Cardiac septum (tissue), 1 donor: Measurements from ENCODE around the gene MCC. TPM values are rescaled to one million over a fixed set of nuclear protein-coding genes. Genes with fewer than 3 reads are reported as not detected.

Source experiments
- DNase-seq: peaks from one replicate; pipeline ENCODE4 v3.0.0-alpha.2; 2020; ENCODE audit warnings: low spot score
- intact Hi-C: fragments of 100-400 bp; cut with DNase I; formaldehyde crosslinking; loops from one replicate; pipeline ENCODE4 v1.14.0; 2022
- total RNA-seq: library from RNA; stranded (reverse); fragmentation: NEBNext Ultra II Directional; extraction: Animal tissue kit (Norgen Biotek cat#: 25700); gene quantifications from one replicate; pipeline ENCODE4 v1.2.1, GENCODE V29; 2021
- donor health status: DM: no; HTN: no; CAD: no.

The MCC gene
- total RNA-seq, 1 donor from 2014 or later: 17.7 TPM

DNA sequence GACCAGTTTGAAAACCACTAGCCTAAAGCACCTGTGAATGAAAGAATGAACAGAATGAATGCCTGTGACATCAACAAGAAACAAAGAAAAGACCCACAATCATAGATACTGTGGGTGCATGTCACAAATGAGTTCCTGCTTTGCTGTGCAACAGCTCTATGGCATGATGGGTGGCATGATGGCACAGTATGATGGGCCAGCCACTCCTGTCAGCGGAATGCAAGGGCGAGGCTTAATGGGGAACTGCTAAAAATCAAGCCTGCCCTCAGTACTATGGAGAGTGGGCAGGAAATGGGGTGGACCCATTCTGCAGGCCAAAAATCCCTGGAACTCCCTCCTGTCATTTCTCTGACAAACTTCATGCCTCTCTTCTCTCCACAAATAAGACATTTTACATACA lies 422.6 kb downstream of the MCC start:
- intact Hi-C loops: no loop called here
- no peak for DNase-seq

DNA sequence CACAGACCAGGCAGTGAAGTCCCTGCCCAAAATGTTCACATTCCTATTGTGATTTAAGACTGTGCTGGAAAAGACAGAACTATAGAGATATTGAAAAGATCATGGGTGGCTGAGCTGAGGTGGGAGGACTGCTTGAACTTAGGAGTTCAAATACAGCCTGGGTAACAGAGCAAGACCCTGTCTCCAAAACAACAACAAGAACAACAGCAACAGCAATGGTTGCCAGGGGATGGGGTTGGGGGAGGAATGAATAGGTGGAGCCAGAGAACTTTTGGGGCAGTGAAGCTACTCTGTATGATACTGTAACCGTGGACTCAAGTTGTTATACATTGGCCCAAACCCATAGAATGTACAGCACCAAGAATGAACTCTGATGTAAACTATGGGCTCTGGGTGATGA lies 423.4 kb downstream of the MCC start:
- intact Hi-C loops: no loop called here

DNA sequence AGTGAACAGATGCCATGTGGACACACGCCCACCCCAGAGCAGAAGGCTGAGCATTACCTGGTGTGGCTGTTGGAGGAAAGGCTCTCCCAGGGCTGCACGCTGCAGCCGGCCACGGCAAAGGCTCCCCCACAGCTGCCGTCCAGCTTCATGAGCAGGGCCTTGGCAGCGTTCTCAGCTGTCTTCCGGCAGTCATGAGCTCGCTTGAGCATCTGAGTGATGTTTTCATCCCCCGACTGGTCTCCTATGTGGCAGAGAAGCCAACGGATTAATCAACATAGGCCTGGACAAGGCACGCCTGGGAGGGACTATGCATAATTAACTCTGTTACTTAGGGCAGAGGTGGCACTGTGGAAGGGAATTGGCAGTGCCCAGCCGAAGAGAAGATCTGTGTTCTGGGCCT lies 424.3 kb downstream of the MCC start:
- intact Hi-C loops: no loop called here

More for the DNA sequence above, 423.4 kb downstream of the MCC start:
- DNase-seq: no peak

DNA sequence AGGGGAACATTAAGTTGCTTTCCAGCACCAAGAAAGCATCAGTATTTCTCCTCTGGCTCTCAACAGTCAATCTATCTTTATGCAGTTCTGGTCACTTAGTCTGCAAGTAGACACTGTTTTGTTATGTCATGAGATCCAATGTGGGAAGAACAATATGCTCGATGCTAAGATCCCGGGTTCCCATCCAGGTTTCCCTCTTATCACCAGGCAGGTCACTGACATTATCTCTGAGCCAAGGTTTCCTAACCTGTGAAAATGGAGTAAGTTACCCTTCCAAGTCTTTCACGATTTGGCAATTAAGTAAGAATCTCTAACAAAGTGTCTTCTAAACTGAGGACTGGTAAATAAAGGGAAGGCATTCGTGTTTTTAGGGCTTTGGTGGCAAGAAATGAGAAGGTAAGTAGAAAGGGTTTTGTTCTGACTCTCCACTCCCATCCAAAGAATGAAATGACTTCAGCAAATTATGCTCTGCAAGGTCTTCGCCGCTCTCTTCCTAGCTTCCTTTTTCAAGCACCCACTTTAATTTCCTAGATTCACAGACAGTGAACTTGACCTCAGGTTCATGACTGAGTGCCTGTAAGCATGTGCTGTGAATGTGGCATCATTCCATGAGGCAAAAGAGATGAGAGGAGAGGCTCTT lies 425.3 kb downstream of the MCC start:
- DNase-seq: no peak
- intact Hi-C loops: no loop called here

More for the DNA sequence above, 424.3 kb downstream of the MCC start:
- DNase-seq: no peak

DNA sequence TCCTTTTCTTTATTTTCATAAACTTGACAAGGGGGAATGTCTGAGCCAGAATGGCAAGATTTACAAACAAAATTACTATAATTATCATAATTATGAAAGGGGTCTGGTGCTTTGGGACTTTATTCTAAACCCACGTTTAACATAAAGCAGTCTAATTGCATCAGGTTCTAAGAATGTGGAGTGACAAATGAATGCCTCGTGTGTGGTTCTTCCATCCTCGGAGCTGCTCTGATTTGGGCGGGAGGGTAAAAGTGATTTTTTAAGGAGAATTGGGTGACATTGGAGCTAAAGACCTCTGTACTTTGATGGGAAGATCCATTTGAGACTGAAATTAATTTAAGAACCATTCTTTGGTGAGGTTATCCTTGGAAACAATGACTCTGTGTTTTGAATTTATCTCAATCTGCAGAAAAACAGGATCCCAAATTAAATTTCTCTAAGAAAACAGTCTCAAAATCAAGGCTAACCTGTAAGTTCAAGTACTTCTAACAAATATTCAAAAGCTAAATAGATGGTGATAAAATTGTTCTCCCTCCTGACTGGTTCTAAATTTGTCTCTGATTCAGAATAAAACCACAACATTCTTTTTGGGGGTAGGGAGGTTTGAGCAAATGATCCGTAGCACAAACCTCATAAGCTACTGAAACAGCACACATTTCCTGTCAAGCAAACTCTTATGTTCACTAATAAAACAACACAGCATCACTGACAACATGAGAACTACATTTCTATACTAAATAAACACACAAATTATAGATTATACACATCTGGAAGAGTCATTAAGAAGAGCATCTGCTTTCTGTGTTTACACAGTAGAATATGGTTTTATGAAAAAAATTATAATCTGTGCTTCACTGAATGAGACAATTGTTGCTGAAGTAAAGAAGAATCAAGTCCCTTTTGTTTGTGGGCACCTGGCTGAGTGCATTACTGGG lies 426.1 kb downstream of the MCC start:
- intact Hi-C loops: no loop called here
- DNase-seq: no peak

DNA sequence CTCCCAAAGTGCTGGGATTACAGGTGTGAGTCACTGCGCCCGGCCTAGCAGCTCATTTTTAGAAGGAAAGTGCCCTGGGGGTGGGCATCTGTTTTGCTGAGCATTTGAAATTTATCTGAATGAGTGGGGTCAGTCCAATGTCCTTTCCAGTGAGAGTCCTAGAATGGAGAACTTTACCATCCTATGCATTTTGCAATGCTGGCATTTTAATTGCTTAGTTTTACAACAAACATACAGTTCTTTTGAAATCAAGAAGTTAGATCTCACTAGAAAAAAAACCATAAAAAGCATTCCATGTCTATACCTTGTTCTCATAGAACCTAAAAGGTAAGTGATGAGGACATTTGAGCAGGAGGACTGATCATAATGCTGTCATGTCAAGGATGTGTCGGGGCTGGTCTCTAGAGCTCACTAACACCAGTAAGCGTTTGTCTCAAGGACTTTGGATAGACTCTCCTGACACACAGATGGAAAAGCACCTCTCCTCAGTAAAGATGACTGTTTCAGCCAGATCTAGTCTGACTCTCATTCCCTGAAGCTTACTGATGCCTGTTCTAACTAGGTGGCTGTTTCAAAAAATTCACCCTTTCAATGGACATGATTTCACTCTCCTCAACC lies 427.7 kb downstream of the MCC start:
- DNase-seq: no peak
- intact Hi-C loops: no loop called here

DNA sequence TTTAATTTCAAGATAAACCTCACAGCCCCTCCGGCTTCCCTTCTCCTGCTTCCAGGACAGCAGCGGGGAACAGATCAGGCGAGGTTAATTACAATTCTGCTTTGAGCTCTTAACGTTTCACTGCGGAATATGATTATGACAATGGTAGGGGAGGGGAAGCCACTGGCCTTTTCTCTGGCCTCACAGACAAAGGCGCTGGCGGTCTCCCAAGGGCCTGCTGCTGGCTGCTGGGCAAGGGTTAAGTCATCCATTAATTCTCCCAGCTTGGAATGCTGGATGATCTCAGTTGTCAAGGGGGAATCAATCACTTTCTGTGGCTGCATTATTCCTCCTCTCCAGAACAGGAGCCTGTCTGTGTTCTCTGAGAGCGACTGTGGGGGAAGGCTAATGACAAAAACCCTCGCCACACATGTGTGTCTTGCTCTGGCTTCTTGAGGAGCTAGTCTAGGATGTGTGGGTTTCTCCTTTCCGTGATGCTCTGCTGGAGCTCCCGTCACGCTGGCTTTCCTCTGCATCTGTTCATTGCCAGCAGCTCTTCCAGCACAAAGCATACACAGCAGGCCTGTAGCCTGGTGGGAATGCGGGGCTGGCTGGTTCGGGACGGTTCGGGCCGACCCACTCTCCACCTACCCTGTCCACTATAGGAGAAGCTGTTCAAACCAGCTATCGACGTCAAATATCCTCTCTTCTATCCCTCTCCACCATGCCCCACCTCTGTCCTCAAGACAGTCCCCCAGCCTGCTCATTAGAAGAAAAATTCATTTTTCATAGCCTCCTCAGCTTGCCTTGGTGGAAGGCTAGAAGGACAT lies 428.8 kb downstream of the MCC start:
- no peak for DNase-seq
- intact Hi-C loops: no loop called here

DNA sequence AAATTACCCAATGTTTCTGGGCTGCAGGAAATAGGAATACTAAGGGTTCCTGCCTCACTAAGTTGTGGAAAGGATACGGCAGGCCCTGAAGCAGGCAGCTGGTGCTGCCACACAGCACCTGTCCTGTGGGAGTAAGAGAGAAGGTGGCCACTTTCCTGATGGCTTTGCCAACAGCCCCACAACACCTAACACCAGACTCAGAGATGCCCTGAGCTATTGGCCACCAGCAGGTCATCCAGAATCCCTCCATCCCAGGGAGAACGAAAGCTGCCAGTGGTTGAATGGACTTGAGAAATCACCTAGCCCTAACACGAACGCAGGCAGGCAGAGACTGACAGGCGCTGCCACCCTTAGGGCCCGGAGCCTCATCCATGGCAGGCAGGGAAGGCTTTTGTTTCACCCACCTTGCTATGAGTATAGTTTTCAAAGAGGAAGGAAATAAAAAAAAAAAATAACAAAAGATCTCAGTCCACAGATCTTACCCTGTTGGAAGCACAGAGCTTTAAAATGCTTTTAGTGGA lies 429.5 kb downstream of the MCC start:
- intact Hi-C loops: no loop called here
- DNase-seq: no peak

DNA sequence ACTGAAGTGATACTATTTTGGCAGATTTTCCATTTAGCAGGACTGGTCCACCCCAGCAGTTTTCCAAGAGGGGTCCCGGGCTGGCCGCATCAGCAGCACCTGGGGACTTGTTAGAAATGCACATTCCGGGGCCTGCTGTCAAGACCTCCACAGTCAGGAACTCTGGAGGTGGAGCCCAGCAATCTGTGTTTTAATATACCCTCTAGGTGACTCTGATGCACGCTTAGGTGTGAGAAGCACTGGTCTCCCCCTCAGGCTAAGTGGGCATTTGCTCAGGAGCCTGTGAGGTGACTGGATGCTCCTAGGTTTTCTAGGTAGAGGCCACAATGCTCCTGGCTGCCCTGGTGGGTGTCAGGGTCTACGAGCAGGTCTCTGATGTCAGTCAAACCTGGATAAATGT lies 430.0 kb downstream of the MCC start:
- intact Hi-C loops: no loop called here
- DNase-seq: no peak

DNA sequence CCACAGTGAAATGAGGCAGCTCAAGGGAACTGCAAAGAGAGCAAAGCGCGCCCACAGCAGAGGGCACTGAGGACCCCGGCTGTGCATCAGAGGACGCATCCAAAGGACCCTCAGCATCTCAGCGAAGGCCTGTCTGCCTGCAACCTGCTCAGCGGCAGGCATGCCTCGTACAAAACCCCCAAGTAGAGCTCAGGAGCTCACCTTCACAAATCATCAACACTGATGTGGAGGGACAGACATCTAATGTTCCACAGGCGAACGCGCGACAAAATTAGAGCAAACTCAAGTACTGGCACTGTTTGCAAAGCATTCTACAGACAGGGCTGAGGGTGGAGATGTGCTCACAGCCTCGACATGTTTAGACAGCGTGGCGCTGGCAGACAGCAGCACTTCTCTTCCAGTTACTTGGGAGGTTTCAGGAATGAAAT lies 430.7 kb downstream of the MCC start:
- DNase-seq: no peak
- intact Hi-C loops: no loop called here

DNA sequence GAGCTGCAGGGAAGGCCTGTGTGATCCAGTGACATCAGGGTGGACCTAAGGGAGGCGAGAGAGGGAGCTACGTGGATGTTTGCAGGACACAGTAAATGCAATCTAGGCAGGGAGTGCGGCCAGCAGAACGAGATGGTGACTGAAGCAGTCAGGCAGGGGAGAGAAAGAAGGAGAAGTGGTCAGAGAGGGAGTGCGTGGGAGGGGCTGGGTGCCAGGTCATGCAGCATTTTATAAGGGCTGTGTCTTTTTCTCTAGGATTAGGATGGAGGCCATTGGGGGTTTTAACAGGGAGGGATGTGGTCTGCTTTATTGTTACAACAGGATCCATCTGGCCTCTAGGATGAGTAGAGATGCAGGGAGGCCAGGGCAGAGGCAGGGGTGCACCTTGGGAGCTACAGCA lies 431.3 kb downstream of the MCC start:
- intact Hi-C loops: no loop called here
- DNase-seq: no peak

DNA sequence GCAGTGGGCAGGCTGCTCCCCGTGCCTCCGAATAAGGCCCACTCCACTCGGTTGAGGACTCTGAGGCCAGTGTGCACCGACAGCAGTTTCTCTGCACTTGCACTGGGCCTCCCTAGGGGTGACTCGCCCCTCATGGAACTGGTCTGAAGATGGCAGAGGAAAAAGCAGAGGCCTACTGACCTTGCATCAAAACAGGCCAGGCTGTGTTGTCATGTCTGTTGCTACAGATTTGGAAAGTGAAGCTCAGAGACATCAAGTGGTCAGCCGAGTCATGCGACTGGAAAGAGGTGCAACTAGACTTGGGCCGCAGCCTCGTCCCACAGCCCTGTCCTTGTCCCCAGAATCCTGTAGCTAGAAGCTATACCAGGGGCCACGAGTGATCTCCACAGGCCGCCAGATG lies 433.4 kb downstream of the MCC start:
- intact Hi-C loops: no loop called here
- no peak for DNase-seq

DNA sequence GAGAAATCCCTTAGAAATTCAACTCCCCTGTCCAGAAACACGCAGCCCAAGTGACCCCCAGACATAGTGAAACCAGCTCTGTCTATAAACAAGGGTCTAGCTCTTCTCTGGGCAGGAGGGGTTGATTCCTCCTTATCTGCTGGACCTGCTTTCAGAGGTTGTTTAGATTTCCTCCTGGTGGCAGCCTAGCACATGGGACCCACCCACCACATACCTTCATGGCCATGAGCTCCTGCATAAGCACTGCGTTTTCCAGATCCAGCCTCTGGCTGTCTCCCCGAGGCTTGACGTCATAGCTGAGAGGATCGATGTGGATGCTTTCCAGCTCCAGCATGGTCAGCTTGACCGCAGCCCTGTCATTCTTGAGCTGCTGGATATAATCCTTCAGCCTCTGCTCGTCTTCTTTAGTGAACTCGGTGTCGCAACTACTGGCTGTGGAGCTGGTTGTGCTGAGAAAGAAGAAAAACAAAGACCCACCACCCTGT lies 434.7 kb downstream of the MCC start:
- no peak for DNase-seq
- intact Hi-C loops: no loop called here

DNA sequence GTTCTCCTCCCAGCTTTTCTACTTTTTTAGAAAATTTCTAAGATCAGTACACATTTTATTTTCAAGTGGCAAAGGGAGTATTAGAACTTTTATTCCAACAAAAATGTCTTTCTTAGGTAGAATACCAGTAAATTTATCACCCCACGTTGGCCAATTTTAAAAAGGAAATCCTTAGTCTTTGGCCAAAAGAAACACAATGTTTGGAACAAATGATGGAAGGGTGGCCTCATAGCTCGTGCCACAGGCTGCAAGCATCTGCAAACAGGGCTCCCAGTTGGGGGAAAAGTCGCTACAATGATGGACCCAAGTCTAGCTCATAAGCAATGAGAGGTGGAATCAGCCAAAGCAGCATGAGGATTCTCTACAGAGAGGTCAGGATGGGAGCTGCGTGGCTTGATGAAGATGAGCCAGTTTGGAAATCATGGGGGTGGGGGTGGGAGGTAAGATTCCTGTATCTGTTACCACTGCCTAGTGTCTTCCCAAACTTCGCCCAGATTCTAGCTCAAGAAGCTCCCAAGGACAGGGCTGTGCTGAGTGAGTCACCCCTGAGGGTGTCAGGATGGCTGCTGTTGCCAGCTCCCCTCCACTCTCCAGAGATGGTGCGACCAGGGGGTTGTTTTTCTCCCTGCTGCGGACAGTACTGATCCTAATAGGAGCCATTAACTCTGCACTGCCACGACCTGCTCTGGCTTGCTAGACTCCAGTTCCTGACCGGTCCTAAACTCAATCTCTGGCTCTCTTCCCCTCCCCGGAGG lies 436.0 kb downstream of the MCC start:
- intact Hi-C loops: no loop called here
- no peak for DNase-seq

DNA sequence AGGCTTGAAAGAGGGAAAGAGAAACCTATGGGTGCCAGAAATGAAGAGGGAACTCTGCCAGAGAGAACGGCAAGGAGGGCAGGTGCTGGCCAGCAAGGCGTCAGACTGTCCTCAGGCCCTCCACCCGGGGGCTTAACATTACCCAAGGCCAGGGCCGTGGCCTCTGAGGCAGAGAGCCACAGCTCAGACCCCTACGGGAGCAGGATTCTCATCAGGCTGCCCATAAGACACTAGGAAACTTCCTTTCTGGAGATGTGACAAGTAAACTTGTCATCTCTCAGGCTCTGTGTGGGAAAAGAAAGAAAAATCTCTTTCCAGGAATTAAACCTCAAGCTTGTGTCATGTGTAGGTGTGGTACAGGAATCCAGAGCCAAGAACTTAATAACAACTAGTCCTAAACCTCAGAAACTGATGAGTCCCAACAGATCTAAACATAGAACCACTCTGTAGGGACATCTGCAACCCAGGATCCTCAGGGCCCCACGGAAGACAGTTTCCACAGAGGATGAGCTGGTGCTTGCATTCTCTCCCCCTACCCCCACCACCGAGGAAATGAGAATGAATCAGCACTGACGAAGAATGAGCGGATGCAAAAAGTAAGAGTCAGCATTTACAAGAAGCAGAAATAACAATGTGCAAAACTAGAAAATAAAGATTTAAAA lies 437.4 kb downstream of the MCC start:
- no peak for DNase-seq
- intact Hi-C loops: no loop called here

DNA sequence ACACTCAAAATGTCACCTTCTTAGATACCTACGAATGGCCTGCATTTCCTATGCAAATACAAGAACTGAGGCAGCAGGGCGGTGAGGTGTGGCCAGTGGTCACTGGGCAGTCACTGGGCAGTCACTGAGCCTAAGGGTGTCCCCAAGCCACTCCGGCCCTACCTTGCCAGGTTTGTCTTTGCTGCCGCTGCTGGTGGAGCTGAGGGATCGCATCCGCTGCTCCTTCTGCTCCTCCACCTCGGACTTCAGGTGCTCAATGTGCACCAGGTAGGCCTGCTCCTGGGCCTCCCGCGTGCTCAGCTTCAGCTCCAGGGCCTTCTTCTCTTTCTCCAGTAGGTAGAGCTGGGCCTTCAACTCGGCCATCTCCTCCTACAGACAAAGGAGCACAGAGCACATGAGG lies 439.3 kb downstream of the MCC start:
- intact Hi-C loops: loop anchor here (5.0 kb wide), 1 partner anchor 283 kb away; no protein-coding TSS in a partner anchor
- no peak for DNase-seq

DNA sequence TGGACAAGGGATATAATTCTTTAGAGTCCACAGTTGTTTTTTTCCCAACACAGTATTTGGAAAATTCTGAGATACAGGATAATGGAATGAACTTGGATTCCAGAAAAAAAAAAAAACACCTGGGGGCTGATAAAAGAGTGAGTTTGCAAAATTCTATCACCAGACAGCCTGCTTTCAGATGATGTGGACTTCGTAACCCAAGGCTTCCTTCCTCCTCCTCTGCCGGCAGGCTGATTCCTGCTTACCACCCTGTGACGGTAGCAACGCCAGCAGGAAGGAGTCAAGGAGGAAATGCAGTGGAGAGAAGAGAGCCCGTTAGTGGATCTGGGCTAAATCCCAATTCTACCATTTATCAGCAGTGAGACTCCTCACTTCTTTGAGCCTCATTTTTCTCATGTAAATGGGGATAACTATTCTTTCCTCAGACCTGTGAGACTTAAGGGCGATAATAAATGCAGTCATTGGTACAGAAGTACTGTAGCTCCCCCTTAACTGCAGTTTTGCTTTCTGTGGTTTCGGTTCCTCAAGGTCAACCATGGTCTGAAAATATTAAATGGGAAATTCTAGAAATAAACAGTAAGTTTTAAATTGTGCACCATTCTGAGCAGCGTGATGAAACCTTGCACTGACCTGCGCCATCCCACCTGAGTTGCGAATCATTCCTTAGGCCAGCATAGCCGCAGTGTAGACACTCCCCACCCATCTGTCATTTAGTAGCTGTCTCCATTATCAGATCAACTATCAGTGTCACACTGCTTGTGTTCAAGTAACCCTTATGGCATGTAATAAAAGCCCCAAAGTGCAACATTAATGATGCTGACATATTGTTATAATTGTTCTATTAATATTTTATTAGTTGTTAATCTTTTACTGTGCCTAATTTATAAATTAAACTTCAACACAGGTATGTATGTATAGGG lies 440.3 kb downstream of the MCC start:
- intact Hi-C loops: loop anchor here (5.0 kb wide), 1 partner anchor 284 kb away; no protein-coding TSS in a partner anchor
- no peak for DNase-seq
